ENCODE data around the gene CELF2. TPM values are rescaled to one million over a fixed set of nuclear protein-coding genes. Genes with fewer than 3 reads are reported as not detected.

CELF2 gene
- polyA plus RNA-seq, 1 donor from 2014 or later, result 142 TPM

DNA sequence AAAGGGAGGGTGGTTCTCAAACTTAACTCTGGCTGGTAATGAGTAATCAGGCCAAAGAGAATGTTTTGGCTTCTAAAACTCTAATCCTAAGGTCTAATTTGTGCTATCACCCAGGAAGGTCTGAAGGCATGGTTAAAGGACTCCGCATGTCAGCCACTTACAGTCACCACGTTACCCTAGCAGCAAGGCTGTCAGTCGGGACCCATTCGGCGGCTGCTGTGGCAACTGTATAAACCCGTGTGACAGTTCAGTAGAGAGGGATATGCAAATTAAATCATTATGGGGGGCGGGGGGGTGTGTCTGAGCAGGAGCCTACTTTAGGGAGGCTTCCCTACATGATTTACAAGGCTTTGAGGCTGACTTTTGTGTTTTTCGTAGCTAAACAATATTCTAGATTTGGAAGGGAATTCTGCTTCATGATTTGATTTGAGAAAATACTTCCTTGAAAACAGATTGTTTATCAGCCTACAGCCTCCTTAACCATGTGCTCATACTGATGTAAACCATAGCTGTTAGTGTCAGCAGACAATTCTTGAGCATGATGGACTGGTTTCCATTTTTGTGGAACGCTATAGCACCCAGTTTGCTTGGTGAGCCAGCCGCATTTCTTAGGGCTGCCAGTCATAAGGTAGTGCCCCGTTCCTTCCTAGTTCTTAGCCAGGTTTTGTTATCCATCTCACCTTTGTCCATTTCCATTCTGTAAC, 309.4 kb downstream of the CELF2 start:
- H3K36me3 Mint-ChIP-seq, result peaks cover 2% of the 10 kb centered on the region
- H3K4me1 Mint-ChIP-seq, result peaks cover 1 to 8% (median 6%) of the 10 kb centered on the region in 3 donors
- peak overlapping the region in 1 of 4 donors; percentile 4 for H3K4me3 Mint-ChIP-seq
- no peaks in the 10 kb centered on the region for H3K27me3 Mint-ChIP-seq
- H3K9me3 Mint-ChIP-seq, result no peaks in the 10 kb centered on the region
- peak overlapping the region; percentile 37 to 80 (median 68) for H3K27ac Mint-ChIP-seq

DNA sequence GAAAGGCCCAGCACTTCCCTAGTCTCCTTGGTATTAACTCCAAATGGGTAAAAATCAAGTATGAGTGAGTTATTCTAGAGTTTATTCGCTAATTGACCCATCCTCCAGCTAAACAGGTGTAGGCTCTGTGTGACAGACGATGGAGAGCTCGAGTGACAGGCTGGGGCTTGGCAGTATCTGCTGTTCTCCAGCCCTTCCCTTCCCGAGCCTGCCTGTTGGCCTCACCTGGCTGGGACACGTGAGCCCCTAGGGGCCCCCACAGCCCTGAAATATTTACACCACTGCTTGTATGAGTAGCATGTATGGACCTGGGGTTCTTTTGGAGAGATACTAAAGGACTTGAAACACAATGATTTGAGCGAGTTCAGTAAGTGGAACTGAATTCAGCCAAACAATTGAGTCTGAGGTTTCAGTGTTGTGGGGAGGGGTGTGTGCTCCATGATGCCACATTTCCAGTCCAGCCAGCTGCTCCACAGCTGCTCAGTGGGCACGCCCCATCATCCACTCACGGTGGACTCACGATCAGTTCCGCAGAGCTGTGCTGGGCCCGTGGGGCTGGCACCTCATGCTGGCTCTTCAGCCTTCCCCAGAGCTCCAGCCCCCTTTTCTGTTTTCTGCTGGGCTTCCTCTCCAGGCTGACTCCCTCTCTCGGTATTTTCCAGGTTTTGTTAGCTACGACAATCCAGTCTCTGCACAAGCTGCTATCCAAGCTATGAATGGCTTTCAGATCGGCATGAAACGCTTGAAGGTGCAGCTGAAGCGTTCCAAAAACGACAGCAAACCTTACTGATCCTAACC, 310.8 kb downstream of the CELF2 start:
- Mint-ChIP-seq H3K4me1 (peaks cover 4 to 8% (median 6%) of the 10 kb centered on the region in 3 donors), H3K27ac (peak overlapping the region; percentile 31 to 95 (median 88)), H3K27me3 (no peaks in the 10 kb centered on the region), H3K36me3 (peaks cover 4% of the 10 kb centered on the region), H3K4me3 (no peak overlapping the region), H3K9me3 (no peaks in the 10 kb centered on the region)

DNA sequence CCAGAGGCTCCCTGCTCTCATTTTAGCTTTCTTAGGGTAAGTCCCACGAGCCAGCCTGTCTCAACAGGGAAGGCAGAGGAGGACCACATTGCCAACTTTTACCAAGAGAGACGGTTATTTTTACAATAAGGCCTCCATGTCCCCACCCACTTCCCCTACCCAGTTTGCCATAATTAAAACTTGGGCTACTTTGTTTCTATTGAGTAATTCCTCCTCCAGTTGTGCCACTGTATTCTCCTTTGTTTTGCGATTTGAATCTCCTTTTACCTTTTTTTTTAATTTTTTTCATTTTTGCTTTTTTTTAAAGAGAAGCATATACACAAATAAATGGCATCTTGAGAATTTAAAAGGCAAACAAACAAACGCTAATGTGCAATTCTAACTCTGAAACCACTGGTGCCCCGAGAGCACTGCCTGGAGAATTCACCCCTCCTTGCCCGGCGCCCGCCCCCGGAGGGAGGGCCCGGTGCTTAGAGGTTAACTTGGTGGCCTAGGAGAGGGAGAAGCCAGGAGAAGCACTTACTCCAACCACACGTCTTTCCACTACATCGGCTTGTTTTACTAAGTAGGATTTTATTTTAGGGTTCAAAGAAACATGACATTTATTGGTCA, 311.5 kb downstream of the CELF2 start:
- peak overlapping the region in 1 of 4 donors; percentile 12 for H3K4me3 Mint-ChIP-seq

DNA sequence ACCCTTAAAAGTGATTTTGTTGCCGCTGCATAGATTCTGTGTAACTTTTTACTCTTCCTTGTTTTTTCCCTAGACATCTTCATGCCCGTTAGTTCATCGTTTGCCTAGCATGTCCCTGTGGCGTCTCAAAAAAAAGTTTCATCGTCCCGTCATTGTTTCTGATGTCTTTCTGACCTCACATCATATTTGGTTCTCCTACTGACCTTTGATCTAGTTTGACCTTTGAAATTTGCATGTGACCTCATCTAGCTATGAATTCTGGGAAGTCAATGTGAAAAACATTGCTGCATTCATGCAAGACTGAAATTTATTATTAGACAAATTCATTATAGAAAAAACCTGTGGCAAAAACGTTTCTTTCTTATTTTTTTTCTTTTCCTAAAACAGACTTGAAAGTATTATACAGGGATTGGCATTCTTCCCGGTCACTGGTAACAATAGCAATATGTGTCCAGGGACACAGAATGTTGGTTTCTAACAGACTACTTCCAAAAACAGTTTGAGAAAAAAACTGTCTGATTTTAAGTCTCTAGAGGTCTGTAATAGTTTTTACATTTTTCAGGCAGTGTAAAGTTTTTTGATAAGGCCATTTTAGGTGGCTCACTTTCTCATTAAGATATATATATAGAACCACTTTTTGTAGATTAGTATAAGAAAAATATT, 312.8 kb downstream of the CELF2 start:
- Mint-ChIP-seq H3K9me3 (no peaks in the 10 kb centered on the region), H3K27ac (peak overlapping the region in 2 of 3 donors; percentile 7 to 86), H3K4me3 (no peak overlapping the region), H3K27me3 (no peaks in the 10 kb centered on the region), H3K36me3 (peaks cover 4% of the 10 kb centered on the region), H3K4me1 (peaks cover 14 to 22% (median 20%) of the 10 kb centered on the region in 3 donors)

More for the DNA sequence above, 311.5 kb downstream of the CELF2 start:
- Mint-ChIP-seq H3K27me3 (no peaks in the 10 kb centered on the region), H3K36me3 (peaks cover 4% of the 10 kb centered on the region), H3K27ac (peak overlapping the region in 2 of 3 donors; percentile 88 to 95), H3K4me1 (peaks cover 4 to 13% (median 8%) of the 10 kb centered on the region in 3 donors), H3K9me3 (no peaks in the 10 kb centered on the region)

DNA sequence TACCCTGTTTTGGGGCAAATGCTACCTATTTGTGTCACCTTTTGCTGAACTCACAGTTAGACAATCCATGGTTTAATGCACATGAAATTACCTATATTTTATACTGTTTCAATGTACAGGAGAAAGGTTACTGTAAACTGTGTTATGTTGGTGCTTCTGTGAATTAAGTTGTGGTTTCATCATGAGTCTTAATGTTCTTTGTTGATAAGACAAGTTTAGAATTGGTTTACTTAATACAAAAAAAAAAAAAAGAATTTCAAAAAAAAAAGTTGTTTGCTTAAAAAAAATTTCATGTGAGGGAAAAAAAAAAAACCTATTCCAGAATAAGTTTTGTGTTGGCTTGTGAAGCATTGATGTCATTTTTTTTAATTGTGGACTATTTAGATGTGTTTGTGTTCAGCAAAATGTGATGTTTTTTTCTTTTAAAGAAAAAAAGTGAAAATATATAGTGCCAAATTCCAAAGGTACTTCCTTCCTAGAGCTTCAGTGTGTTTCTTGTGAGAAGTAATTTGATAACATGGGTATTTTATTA, 313.4 kb downstream of the CELF2 start:
- Mint-ChIP-seq H3K4me1 (peaks cover 16 to 27% (median 22%) of the 10 kb centered on the region in 3 donors), H3K27me3 (no peaks in the 10 kb centered on the region), H3K4me3 (no peak overlapping the region), H3K27ac (no peak overlapping the region), H3K36me3 (peaks cover 3% of the 10 kb centered on the region), H3K9me3 (no peaks in the 10 kb centered on the region)

DNA sequence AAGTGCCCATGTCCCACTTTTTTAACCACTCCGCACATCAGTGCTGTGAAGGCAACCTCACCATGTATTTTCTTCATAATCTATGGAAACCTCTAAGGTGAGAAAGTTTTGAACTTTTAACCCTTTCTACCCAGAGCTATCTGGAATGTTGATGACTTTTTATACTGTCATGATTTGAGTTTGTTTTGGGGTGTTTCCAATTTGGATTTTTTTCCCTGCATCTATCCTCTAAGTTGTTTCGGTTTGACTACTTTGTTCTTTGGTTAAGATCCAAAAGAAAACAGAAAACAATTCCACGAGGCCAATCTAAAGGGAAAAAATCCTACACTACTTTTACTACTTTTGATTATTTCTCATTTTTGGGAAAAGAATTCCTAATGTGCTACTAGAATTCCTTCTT, 314.1 kb downstream of the CELF2 start:
- Mint-ChIP-seq H3K4me1 (peaks cover 18 to 28% (median 24%) of the 10 kb centered on the region in 3 donors), H3K9me3 (no peaks in the 10 kb centered on the region), H3K27ac (no peak overlapping the region), H3K27me3 (no peaks in the 10 kb centered on the region), H3K4me3 (no peak overlapping the region), H3K36me3 (peaks cover 2% of the 10 kb centered on the region)

DNA sequence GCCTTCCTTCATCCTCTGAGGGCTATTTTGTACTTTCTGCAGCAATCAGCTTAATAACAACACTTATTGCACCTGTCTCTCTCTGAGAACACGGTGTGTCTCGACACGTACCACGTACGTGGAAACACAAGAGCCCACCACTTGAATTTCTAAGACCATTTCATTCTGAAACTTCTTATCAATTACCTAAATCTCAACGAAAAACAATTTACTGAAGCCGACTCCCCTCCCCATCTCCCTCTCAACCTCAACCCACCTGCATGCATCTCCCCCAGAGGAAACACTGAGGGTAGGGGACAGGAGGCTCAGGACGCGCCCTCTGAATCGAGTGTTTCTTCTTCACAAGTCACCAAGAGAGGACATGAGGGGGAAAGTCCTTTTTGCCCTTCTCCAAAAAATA, 315.2 kb downstream of the CELF2 start:
- Mint-ChIP-seq H3K27ac (peak overlapping the region in 2 of 3 donors; percentile 65 to 89), H3K4me3 (no peak overlapping the region), H3K9me3 (no peaks in the 10 kb centered on the region), H3K4me1 (peaks cover 19 to 26% (median 22%) of the 10 kb centered on the region in 3 donors), H3K36me3 (peaks cover 2% of the 10 kb centered on the region), H3K27me3 (no peaks in the 10 kb centered on the region)

DNA sequence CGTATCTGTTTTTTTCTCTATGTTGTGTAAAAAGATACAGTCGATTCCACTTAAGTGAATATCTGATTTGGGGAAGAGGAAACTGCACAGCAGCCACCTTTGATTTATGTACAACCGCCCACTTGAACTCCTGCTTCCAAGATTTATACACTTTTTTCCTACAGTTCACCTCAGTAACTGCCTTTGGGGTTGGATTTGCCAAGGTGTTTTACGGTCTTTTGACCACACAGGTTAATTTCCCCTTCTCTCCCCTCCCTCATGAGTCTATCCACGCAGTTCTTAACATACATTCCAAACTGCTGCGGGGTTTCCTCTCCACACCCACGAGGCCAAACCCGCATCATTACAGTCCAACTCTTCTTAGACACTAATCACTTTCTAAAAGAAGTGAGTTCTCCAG, 316.8 kb downstream of the CELF2 start:
- peaks cover 18 to 26% (median 23%) of the 10 kb centered on the region in 3 donors for H3K4me1 Mint-ChIP-seq
- peak overlapping the region in 1 of 4 donors; percentile 58 for H3K4me3 Mint-ChIP-seq
- peak overlapping the region; percentile 59 to 87 (median 74) for H3K27ac Mint-ChIP-seq
- H3K36me3 Mint-ChIP-seq, result peaks cover 2% of the 10 kb centered on the region
- H3K27me3 Mint-ChIP-seq, result no peaks in the 10 kb centered on the region
- no peaks in the 10 kb centered on the region for H3K9me3 Mint-ChIP-seq

DNA sequence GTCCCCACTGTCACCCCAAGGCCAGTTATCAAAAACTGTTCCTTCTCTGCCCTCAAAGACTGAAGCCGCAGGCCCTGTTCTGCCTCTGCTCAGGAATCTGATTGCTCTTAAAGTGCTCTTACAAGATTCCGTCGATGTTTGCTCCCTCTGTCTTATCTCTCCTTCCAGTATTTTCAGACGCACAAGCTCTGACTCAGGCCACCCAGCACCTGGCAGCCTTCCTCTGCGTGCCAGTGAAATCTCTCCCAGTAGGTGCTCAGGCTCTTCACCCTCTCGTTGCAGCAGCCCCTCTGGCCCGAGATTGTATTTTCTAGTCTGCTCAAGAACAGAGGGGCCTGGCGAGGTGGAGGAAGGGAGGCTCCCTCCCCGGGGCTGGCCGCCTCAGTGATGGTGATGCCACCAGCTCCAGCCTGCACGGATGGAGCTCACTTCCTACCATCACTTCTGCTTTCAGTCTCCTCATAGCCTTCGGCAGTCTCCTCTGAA, 317.5 kb downstream of the CELF2 start:
- peaks cover 18 to 26% (median 22%) of the 10 kb centered on the region in 3 donors for H3K4me1 Mint-ChIP-seq
- H3K36me3 Mint-ChIP-seq, result peaks cover 2% of the 10 kb centered on the region
- peak overlapping the region in 3 of 4 donors; percentile 36 to 73 (median 71) for H3K4me3 Mint-ChIP-seq
- peak overlapping the region; percentile 7 to 89 (median 87) for H3K27ac Mint-ChIP-seq
- H3K27me3 Mint-ChIP-seq, result no peaks in the 10 kb centered on the region
- no peaks in the 10 kb centered on the region for H3K9me3 Mint-ChIP-seq

DNA sequence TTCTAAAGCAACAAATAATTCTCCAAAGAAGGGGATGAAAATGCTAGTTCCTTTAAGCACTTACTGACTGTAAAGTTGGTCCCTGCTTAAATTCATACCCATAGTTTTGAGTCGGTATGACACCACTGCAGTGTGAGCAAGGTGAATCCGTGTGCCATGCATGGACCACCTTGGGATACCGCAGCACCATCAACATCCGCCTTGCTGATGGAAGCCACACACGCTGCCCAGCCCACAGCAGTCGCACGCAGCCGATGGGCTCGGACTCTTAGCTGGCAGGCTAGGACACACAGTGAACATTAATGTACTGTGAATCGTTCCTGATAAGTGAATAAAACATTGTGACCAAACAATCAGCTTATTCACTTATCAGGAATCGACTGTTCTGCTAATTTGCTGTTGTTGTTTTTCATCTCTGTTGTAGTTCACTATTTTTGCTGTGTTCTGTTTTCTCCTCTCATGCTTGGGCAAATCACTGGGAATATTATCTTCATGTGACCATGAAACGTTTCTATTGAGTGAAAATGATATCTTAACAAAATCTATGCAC, 318.3 kb downstream of the CELF2 start:
- Mint-ChIP-seq H3K36me3 (peaks cover 2% of the 10 kb centered on the region), H3K9me3 (no peaks in the 10 kb centered on the region), H3K4me3 (peak overlapping the region in 1 of 4 donors; percentile 36), H3K27ac (peak overlapping the region in 2 of 3 donors; percentile 79 to 89), H3K27me3 (no peaks in the 10 kb centered on the region), H3K4me1 (peaks cover 18 to 26% (median 19%) of the 10 kb centered on the region in 3 donors)

DNA sequence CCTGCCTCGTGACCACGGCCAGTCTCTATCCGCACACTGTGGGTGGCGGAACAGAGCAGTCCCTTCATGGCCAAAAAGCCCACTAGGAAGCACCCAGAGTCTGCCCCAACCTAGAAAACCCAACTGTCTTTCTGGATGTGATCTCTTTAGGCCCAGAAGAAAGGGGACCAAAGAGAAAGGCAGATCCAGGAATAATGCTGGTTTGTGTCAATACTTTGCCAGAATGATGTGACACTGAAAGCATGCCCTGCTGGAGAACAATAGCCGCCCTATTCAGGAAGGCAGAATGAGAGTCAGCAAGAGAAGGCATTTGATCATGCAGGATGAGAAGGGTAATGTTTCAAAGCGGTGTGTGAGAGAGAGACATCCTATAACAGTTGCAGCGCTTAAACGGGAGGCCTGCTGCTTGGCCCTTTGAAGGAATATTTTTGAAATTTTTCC, 319.1 kb downstream of the CELF2 start:
- H3K27me3 Mint-ChIP-seq, result no peaks in the 10 kb centered on the region
- H3K36me3 Mint-ChIP-seq, result peaks cover 2% of the 10 kb centered on the region
- peak overlapping the region; percentile 17 to 89 (median 81) for H3K27ac Mint-ChIP-seq
- H3K9me3 Mint-ChIP-seq, result no peaks in the 10 kb centered on the region
- H3K4me1 Mint-ChIP-seq, result peaks cover 18 to 26% (median 22%) of the 10 kb centered on the region in 3 donors
- H3K4me3 Mint-ChIP-seq, result peak overlapping the region in 2 of 4 donors; percentile 13 to 18

DNA sequence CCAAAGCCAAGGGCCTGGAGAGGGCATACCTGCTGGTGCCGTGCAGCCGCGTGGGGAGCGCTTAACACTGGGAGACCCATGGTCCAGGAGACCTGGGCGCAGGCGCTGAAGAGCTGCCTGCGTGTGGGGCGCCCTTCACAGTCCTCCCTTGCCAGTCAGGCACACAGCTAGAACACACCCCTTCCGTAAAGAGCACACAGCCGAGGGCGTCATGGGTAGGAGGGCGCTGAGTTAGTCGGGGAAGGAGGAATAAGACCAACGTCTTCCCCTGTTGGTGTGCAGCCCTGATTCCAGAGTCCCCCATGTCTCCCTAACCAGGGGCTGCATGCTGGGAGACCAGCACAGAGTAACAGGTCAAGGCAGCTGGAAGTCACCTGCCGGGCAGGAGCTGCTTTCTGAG, 319.8 kb downstream of the CELF2 start:
- peaks cover 2% of the 10 kb centered on the region for H3K36me3 Mint-ChIP-seq
- peak overlapping the region in 2 of 4 donors; percentile 18 to 39 for H3K4me3 Mint-ChIP-seq
- H3K27me3 Mint-ChIP-seq, result no peaks in the 10 kb centered on the region
- H3K4me1 Mint-ChIP-seq, result peaks cover 18 to 26% (median 22%) of the 10 kb centered on the region in 3 donors
- H3K27ac Mint-ChIP-seq, result peak overlapping the region; percentile 42 to 89 (median 81)
- H3K9me3 Mint-ChIP-seq, result peaks cover 0 to 2% (median 0%) of the 10 kb centered on the region in 3 donors

DNA sequence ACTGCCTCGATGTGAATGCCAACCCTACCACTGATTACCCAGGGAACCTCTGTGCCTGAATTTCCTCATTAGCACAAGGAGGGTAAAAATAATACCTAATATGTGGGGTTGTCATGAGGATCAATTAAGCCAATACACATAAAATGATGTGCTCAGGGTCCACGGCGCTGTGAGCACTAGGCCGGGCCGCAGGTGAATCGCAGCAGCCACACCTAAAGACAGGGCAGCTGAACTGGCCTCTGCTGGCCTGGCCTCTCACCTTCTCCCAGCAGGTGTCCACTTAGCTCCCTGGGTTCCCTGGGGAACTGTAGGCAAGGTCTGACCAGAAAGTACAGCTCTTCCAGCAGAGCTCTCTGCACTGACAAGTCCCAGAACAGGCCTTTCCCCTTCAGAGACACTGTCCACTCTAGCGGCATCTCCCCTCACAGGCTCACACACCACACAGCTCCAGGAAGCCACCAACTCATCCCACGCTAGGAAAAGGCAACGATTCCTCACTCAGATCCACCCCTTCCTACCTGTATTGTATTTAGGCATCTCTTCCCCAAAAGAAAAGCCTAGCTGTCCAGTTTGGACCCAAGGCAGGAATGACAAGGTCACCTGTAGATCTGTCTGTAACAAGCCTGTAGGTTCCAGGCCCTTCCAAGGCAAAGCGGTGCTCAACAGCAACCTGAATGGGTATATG, 320.6 kb downstream of the CELF2 start:
- H3K36me3 Mint-ChIP-seq, result no peaks in the 10 kb centered on the region
- peaks cover 15 to 34% (median 22%) of the 10 kb centered on the region in 3 donors for H3K4me1 Mint-ChIP-seq
- H3K9me3 Mint-ChIP-seq, result peaks cover 0 to 2% (median 0%) of the 10 kb centered on the region in 3 donors
- no peaks in the 10 kb centered on the region for H3K27me3 Mint-ChIP-seq
- peak overlapping the region in 1 of 4 donors; percentile 69 for H3K4me3 Mint-ChIP-seq
- H3K27ac Mint-ChIP-seq, result peak overlapping the region; percentile 9 to 89 (median 81)

Data from IgD-negative memory B cell (primary cell).